H9 (cell line): Measurements from ENCODE around the gene STIL. TPM values are rescaled to one million over a fixed set of nuclear protein-coding genes. Genes with fewer than 3 reads are reported as not detected.

Source experiments
- DNase-seq: peaks from one replicate; pipeline ENCODE4 v3.0.0-alpha.2; 2017
- H2AFZ ChIP-seq: one replicate; pipeline ENCODE4 v1.6.1; 2013; ENCODE audit warnings: mild to moderate bottlenecking, low read length, control low read depth, moderate library complexity
- H2AK5ac ChIP-seq: 2 replicates; pipeline ENCODE4 v1.6.1; 2013; ENCODE audit warnings: low read length, control low read depth, mixed read lengths; ENCODE audit not compliant: insufficient read length
- H2BK120ac ChIP-seq: one replicate; pipeline ENCODE4 v1.6.1; 2013; ENCODE audit warnings: low read depth, mild to moderate bottlenecking, low read length, control low read depth, inconsistent platforms; ENCODE audit not compliant: poor library complexity, severe bottlenecking
- H2BK12ac ChIP-seq: 2 replicates; pipeline ENCODE4 v1.6.1; 2013; ENCODE audit warnings: low read length, control low read depth, mixed read lengths, low read depth; ENCODE audit not compliant: insufficient read length
- H2BK15ac ChIP-seq: 2 replicates; pipeline ENCODE4 v1.6.1; 2013; ENCODE audit warnings: low read depth, low read length, control low read depth
- H2BK20ac ChIP-seq: one replicate; pipeline ENCODE4 v1.6.1; 2013; ENCODE audit warnings: low read depth, mild to moderate bottlenecking, low read length, control low read depth, inconsistent platforms; ENCODE audit not compliant: poor library complexity, severe bottlenecking
- H2BK5ac ChIP-seq: 2 replicates; pipeline ENCODE4 v1.6.1; 2013; ENCODE audit warnings: low read length, control low read depth, mixed read lengths; ENCODE audit not compliant: insufficient read length
- H3K14ac ChIP-seq: 2 replicates; pipeline ENCODE4 v1.6.1; 2013; ENCODE audit warnings: low read length, control low read depth; ENCODE audit not compliant: insufficient read depth
- H3K18ac ChIP-seq: 2 replicates; pipeline ENCODE4 v1.6.1; 2013; ENCODE audit warnings: low read depth, mild to moderate bottlenecking, mixed read lengths, low read length, control low read depth; ENCODE audit not compliant: insufficient read length
- H3K23ac ChIP-seq: 2 replicates; pipeline ENCODE4 v1.6.1; 2013; ENCODE audit warnings: low read length, control low read depth, mixed read lengths, low read depth; ENCODE audit not compliant: insufficient read length
- H3K23me2 ChIP-seq: 2 replicates; pipeline ENCODE4 v1.6.1; 2013; ENCODE audit warnings: low read depth, mild to moderate bottlenecking, mixed read lengths, low read length, control low read depth; ENCODE audit not compliant: insufficient read length, poor library complexity, severe bottlenecking
- H3K27ac ChIP-seq: 2 replicates; pipeline ENCODE4 v1.5.1; 2013; ENCODE audit warnings: low read length, control low read depth, mixed read lengths, low read depth; ENCODE audit not compliant: insufficient read length
- H3K27me3 ChIP-seq: 2 replicates; pipeline ENCODE4 v1.6.1; 2013; ENCODE audit warnings: low read length, control low read depth, inconsistent platforms; ENCODE audit not compliant: insufficient read depth
- H3K4ac ChIP-seq: 2 replicates; pipeline ENCODE4 v1.6.1; 2013; ENCODE audit warnings: low read depth, mild to moderate bottlenecking, control low read depth, inconsistent platforms, low read length, moderate library complexity
- H3K4me1 ChIP-seq: 2 replicates; pipeline ENCODE4 v1.6.1; 2013; ENCODE audit warnings: low read length, control low read depth, inconsistent platforms; ENCODE audit not compliant: insufficient read depth
- H3K4me2 ChIP-seq: 2 replicates; pipeline ENCODE4 v1.6.1; 2013; ENCODE audit warnings: low read length, control low read depth, mixed read lengths; ENCODE audit not compliant: insufficient read length, insufficient read depth
- H3K56ac ChIP-seq: 2 replicates; pipeline ENCODE4 v1.6.1; 2013; ENCODE audit warnings: low read depth, mild to moderate bottlenecking, mixed read lengths, low read length, control low read depth; ENCODE audit not compliant: insufficient read length
- H3K79me1 ChIP-seq: 2 replicates; pipeline ENCODE4 v1.6.1; 2013; ENCODE audit warnings: low read depth, mild to moderate bottlenecking, moderate library complexity, low read length, control low read depth, inconsistent platforms; ENCODE audit not compliant: insufficient read depth, poor library complexity, severe bottlenecking
- H3K79me2 ChIP-seq: 2 replicates; pipeline ENCODE4 v1.6.1; 2013; ENCODE audit warnings: low read length, control low read depth, inconsistent platforms; ENCODE audit not compliant: insufficient read depth
- H3K9ac ChIP-seq: 2 replicates; pipeline ENCODE4 v1.6.1; 2013; ENCODE audit warnings: low read length, control low read depth, mixed read lengths; ENCODE audit not compliant: insufficient read length; ENCODE audit errors: extremely low read depth
- H3K9me3 ChIP-seq: one replicate; pipeline ENCODE4 v1.6.1; 2013; ENCODE audit warnings: low read depth, low read length, inconsistent platforms; ENCODE audit not compliant: control insufficient read depth
- H3T11ph ChIP-seq: one replicate; pipeline ENCODE4 v1.6.1; 2013; ENCODE audit warnings: mild to moderate bottlenecking, low read length, control low read depth, inconsistent platforms
- H4K20me1 ChIP-seq: one replicate; pipeline ENCODE4 v1.6.1; 2013; ENCODE audit not compliant: control insufficient read depth, insufficient read length, insufficient read depth
- H4K5ac ChIP-seq: 2 replicates; pipeline ENCODE4 v1.6.1; 2013; ENCODE audit warnings: low read depth, mild to moderate bottlenecking, mixed read lengths, low read length, control low read depth; ENCODE audit not compliant: insufficient read length
- H4K8ac ChIP-seq: replicated peaks from 2 replicates; pipeline ENCODE4 v1.6.1; 2013; ENCODE audit warnings: low read length, control low read depth, mixed read lengths, low read depth; ENCODE audit not compliant: insufficient read length
- H4K91ac ChIP-seq: 2 replicates; pipeline ENCODE4 v1.6.1; 2013; ENCODE audit warnings: low read depth, mild to moderate bottlenecking, moderate library complexity, mixed read lengths, low read length, control low read depth; ENCODE audit not compliant: insufficient read length
- H3K27ac Mint-ChIP-seq, 3 experiments: 2 replicates in 2 of 3; 3 replicates in 1 of 3; pipeline ENCODE4 v1.8.0; 2020 to 2021; ENCODE audit warnings: mixed read lengths in 3 of 3, mild to moderate bottlenecking in 1 of 3, moderate library complexity in 1 of 3
- H3K27me3 Mint-ChIP-seq: 2 replicates; pipeline ENCODE4 v1.8.0; 2021; ENCODE audit warnings: low read depth, mild to moderate bottlenecking, moderate library complexity, mixed read lengths
- H3K36me3 Mint-ChIP-seq, 3 experiments: 2 replicates in 2 of 3; 3 replicates in 1 of 3; pipeline ENCODE4 v1.8.0; 2020 to 2021; ENCODE audit warnings: low read depth in 3 of 3, mixed read lengths in 3 of 3; ENCODE audit not compliant: insufficient read depth in 1 of 3
- H3K4me1 Mint-ChIP-seq, 2 experiments: 2 replicates each; pipeline ENCODE4 v1.8.0; 2020; ENCODE audit warnings: mixed read lengths in 2 of 2
- H3K4me3 Mint-ChIP-seq, 2 experiments: 2 replicates in 1 of 2; 3 replicates in 1 of 2; pipeline ENCODE4 v1.8.0; 2020 to 2021; ENCODE audit warnings: mild to moderate bottlenecking in 2 of 2, mixed read lengths in 2 of 2, moderate library complexity in 1 of 2
- H3K9me3 Mint-ChIP-seq, 2 experiments: 2 replicates in 1 of 2; 3 replicates in 1 of 2; pipeline ENCODE4 v1.8.0; 2020; ENCODE audit warnings: mild to moderate bottlenecking in 2 of 2, mixed read lengths in 2 of 2, moderate library complexity in 1 of 2
- CTCF ChIP-seq: fragments of 200-600 bp; sonication (generic); conservative IDR thresholded peaks from 3 replicates; pipeline ENCODE4 v1.8.0; 2021; ENCODE audit warnings: antibody characterized with exemption, mild to moderate bottlenecking
- WGBS: extraction: QIAGEN DNeasy Blood & Tissue Kit; methylation state at CpG from one replicate; pipeline ENCODE4 v1.1.7; 2013; ENCODE audit warnings: missing lambda C conversion rate, low lambda C conversion rate, mixed read lengths; ENCODE audit not compliant: insufficient read length; ENCODE audit errors: extremely low coverage; 5-methylcytosine and 5-hydroxymethylcytosine counted together
- total RNA-seq: library from RNA; stranded (reverse); gene quantifications from 2 replicates; pipeline ENCODE4 v1.2.1, GENCODE V29; 2021

The STIL gene
- total RNA-seq, 1 experiment from 2014 or later = 26.6 TPM

GRCh38 chr1:47231301-47232186 lies 82.4 kb downstream of the STIL start:
- no peak overlapping the region for H3K23ac ChIP-seq
- H2AFZ ChIP-seq = no peak overlapping the region
- H3K9me3 ChIP-seq = no peaks in the 10 kb centered on the region
- no peak overlapping the region for H4K5ac ChIP-seq
- no peak overlapping the region for H3K4ac ChIP-seq
- H3K23me2 ChIP-seq = peaks cover 18% of the 10 kb centered on the region
- H3K4me2 ChIP-seq = peak overlapping the region; percentile 38
- TF ChIP-seq CTCF = no peak
- no peak overlapping the region for H2BK12ac ChIP-seq
- H2BK20ac ChIP-seq = no peak overlapping the region
- H3T11ph ChIP-seq = no peak overlapping the region
- Mint-ChIP-seq H3K27me3 (peaks cover 100% of the 10 kb centered on the region), H3K4me1 (peaks cover 30 to 51% of the 10 kb centered on the region in 2 experiments), H3K27ac (no peak overlapping the region), H3K9me3 (peaks cover 0 to 7% of the 10 kb centered on the region in 2 experiments; a peak in 2 of 5 replicates), H3K36me3 (peaks cover 0 to 3% (median 0%) of the 10 kb centered on the region in 3 experiments; a peak in 2 of 7 replicates), H3K4me3 (peak overlapping the region; percentile 49 to 79)
- H3K9ac ChIP-seq = no peak overlapping the region
- no peak overlapping the region for H4K91ac ChIP-seq
- no peaks in the 10 kb centered on the region for H3K79me1 ChIP-seq
- no peak overlapping the region for H3K56ac ChIP-seq
- no peaks in the 10 kb centered on the region; the same call in 1 of the 2 replicates for H3K4me1 ChIP-seq
- H4K20me1 ChIP-seq = peaks cover 2% of the 10 kb centered on the region
- H4K8ac ChIP-seq = no peak overlapping the region
- no CpG with 5 or more reads among the region's 62 CpGs for WGBS
- no peak overlapping the region for H2AK5ac ChIP-seq
- H3K79me2 ChIP-seq = no peaks in the 10 kb centered on the region
- no peak overlapping the region for H3K18ac ChIP-seq
- H3K27ac ChIP-seq = no peak overlapping the region
- no peak overlapping the region for H2BK15ac ChIP-seq
- H3K14ac ChIP-seq = no peak overlapping the region
- peaks cover 93% of the 10 kb centered on the region for H3K27me3 ChIP-seq
- peak; percentile 58 for DNase-seq
- no peak overlapping the region for H2BK5ac ChIP-seq
- H2BK120ac ChIP-seq = no peak overlapping the region
